Activated T-cell treated with anti-CD3 and anti-CD28 coated beads, Interleukin-2, amount 50 U/mL, for 4 hours (primary cell): Measurements from ENCODE around the gene PCSK6. TPM values are rescaled to one million over a fixed set of nuclear protein-coding genes. Genes with fewer than 3 reads are reported as not detected.
A peak's percentile ranks its signal among the peaks of the same experiment; 100 is the strongest.
"Not testable (repeated sequence)": the region's sequence is repeated elsewhere in the genome, so short reads cannot be mapped to it uniquely, and the experiment has no call there.

Experiments used
- ATAC-seq, 2 donors: fragments of 200-7000 bp; cut with Tn5 transposase; one replicate each; pipeline ENCODE4 v1.10.0; 2021
- DNase-seq: peaks from one replicate; pipeline ENCODE4 v3.0.0-alpha.2; 2020
- H3K27me3 Mint-ChIP-seq: one replicate; pipeline ENCODE4 v1.8.0; 2021; ENCODE audit warnings: low read depth, mixed read lengths
- H3K36me3 Mint-ChIP-seq: one replicate; pipeline ENCODE4 v1.8.0; 2022; ENCODE audit warnings: mixed read lengths; ENCODE audit not compliant: insufficient read depth
- H3K4me1 Mint-ChIP-seq: one replicate; pipeline ENCODE4 v1.8.0; 2021; ENCODE audit warnings: low read depth, mixed read lengths
- H3K4me3 Mint-ChIP-seq: one replicate; pipeline ENCODE4 v1.8.0; 2021; ENCODE audit warnings: mild to moderate bottlenecking, moderate library complexity, mixed read lengths
- H3K9me3 Mint-ChIP-seq: one replicate; pipeline ENCODE4 v1.8.0; 2021; ENCODE audit warnings: mixed read lengths
- total RNA-seq, 3 donors: library from RNA; stranded (reverse); gene quantifications; one replicate each; pipeline ENCODE4 v1.2.1, GENCODE V29; 2021

PCSK6 gene
- total RNA-seq, 3 donors from 2014 or later: 0.53 to 0.83 (median 0.65) TPM

DNA sequence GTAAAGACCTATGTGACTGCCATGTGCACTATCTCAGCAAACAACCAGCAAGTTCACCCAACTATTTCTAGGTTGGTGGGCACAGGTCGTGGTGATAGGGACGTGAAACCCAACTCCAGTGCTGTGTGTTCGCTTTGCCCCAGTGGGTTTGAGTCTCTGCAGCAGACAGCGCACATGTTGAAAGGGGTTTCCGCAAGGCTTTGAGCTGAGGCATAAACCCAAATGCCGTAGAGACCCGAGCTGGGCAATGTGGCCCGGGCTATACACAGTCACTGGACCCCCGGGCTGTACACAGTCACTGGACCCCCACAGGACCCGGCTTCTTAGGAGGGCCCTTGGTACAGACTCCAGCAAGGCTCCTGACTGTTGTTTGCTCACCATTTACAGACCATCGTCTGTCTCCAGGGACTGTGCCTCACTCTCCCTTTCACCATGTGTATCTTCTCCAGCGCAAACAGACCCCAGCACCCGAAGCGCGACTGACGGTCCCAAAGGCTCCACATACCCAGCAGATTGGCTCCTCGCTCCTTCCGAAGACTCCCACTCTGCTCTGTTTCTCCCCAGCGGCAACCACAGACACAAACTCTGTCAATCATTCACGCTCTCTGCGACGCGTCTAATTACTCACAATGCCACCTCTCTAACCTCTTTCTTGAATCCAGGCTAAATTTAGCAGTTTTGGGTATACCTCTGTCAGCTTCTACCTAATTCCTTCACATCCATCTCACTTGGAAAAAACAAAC, 31.2 kb downstream of the PCSK6 start:
- DNase-seq: no peak
- no peak for ATAC-seq
- Mint-ChIP-seq H3K27me3 (peaks cover 20% of the 10 kb centered on the region), H3K4me3 (no peak overlapping the region), H3K36me3 (no peaks in the 10 kb centered on the region), H3K4me1 (peaks cover 16% of the 10 kb centered on the region), H3K9me3 (no peaks in the 10 kb centered on the region)

DNA sequence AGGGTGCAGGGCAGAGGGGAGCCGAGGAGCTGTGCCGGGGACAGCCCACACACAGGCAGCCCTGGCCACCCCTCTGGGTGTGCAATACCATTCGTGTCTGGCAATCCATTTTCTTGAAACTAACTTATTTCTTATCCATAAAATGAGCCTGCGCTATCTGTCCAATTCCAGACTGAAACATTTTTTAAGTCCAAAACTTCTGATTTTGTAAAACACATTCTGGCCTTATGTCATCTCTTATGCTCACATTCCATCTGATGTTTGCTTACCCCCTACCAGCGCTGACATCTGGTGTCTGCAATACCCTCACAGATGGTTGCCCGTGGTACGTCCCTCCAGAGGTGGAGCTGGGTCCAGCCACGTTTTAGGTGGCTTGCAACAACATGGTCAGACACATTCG, 31.8 kb downstream of the PCSK6 start:
- no peak for ATAC-seq
- Mint-ChIP-seq H3K4me1 (peaks cover 16% of the 10 kb centered on the region), H3K4me3 (no peak overlapping the region)

DNA sequence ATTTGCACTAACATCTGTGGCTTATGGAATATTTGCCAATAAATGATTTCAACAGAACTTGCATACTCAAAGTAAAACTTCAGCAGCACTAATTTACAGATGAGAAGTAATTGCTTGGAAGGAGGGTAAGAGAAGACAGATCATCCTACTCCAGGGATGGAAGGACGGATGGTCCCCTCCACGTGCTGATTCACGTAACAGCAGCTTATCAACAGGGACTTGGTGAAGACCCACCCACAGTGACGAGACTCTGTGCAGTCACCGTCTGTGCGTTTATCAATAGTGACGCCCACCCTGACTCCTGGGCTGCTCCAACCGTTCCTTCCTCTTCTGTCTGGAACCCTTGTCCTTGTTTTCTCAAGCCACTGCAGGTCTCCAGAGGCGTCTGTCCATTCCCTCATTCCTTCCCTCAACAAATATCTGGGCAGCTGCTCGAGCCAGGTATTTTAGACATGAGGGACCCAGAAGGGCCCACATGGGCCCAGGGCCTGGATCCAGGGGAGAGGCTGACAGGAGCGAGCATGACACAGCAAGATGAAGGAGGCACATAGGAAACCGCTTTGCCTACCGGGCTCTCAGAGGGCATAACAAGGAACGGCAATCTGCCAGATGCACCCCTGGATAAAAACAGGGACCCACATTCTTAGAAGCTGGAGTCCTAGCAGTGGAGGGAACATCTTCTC, 33.3 kb downstream of the PCSK6 start:
- H3K4me1 Mint-ChIP-seq: peaks cover 12% of the 10 kb centered on the region
- H3K27me3 Mint-ChIP-seq: peaks cover 33% of the 10 kb centered on the region
- no peak overlapping the region for H3K4me3 Mint-ChIP-seq
- ATAC-seq (no peak), DNase-seq (no peak)
- H3K36me3 Mint-ChIP-seq: no peaks in the 10 kb centered on the region
- H3K9me3 Mint-ChIP-seq: no peaks in the 10 kb centered on the region

More for the DNA sequence above, 31.8 kb downstream of the PCSK6 start:
- no peak for DNase-seq
- Mint-ChIP-seq H3K36me3 (no peaks in the 10 kb centered on the region), H3K9me3 (no peaks in the 10 kb centered on the region), H3K27me3 (peaks cover 22% of the 10 kb centered on the region)

- Mint-ChIP-seq H3K4me1 (peaks cover 8% of the 10 kb centered on the region), H3K36me3 (no peaks in the 10 kb centered on the region), H3K27me3 (peaks cover 37% of the 10 kb centered on the region), H3K4me3 (no peak overlapping the region), H3K9me3 (no peaks in the 10 kb centered on the region)
- ATAC-seq: peak in 1 of 2 donors; percentile 55
- no peak for DNase-seq
These were observed 34.0 kb downstream of the PCSK6 start for GRCh38 chr15:101455291-101456025.

DNA sequence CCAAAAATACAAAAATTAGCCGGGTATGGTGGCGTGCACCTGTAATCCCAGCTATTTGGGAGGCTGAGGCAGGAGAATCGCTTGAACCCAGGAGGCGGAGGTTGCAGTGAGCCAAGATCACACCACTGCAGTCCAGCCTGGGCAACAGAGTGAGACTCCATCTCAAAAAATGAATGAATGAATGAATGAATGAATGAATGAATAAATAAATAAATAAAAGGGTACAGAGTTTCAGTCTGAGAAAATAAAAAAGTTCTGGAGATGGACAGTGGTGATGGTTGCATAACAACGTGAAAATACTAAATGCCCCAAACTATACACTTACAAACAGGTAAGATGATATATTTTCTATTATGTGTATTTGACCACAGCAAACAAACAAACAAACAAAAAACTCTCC, 34.7 kb downstream of the PCSK6 start:
- not testable (repeated sequence) for DNase-seq, ATAC-seq, H3K4me3 Mint-ChIP-seq, H3K4me1 Mint-ChIP-seq, H3K36me3 Mint-ChIP-seq, H3K9me3 Mint-ChIP-seq
- H3K27me3 Mint-ChIP-seq: peaks cover 40% of the 10 kb centered on the region

DNA sequence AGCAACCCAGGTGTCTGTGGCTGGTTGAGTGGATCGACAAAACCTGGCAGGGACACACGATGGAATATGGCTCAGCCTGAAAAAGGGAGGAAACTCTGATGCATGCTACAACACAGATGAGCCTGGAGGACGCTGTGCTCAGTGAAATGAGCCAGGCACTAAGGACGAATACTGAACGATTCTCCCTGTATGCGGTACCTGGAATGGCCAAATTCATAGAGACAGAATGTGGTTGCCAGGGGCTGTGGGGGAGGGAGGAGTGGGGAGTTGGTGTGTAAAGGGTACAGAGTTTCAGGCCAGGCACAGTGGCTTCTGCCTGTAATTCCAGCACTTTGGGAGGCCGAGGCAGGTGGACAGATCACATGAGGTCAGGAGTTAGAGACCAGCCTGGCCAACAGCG, 35.1 kb downstream of the PCSK6 start:
- ATAC-seq: no peak
- DNase-seq: no peak
- Mint-ChIP-seq H3K9me3 (no peaks in the 10 kb centered on the region), H3K4me3 (no peak overlapping the region), H3K4me1 (peaks cover 4% of the 10 kb centered on the region), H3K36me3 (no peaks in the 10 kb centered on the region), H3K27me3 (peaks cover 41% of the 10 kb centered on the region)

GRCh38 chr15:101453123-101454120, 36.1 kb downstream of the PCSK6 start:
- H3K4me3 Mint-ChIP-seq: no peak overlapping the region
- H3K27me3 Mint-ChIP-seq: peaks cover 41% of the 10 kb centered on the region
- no peaks in the 10 kb centered on the region for H3K9me3 Mint-ChIP-seq
- H3K36me3 Mint-ChIP-seq: no peaks in the 10 kb centered on the region
- ATAC-seq: no peak
- no peak for DNase-seq
- peaks cover 4% of the 10 kb centered on the region for H3K4me1 Mint-ChIP-seq

DNA sequence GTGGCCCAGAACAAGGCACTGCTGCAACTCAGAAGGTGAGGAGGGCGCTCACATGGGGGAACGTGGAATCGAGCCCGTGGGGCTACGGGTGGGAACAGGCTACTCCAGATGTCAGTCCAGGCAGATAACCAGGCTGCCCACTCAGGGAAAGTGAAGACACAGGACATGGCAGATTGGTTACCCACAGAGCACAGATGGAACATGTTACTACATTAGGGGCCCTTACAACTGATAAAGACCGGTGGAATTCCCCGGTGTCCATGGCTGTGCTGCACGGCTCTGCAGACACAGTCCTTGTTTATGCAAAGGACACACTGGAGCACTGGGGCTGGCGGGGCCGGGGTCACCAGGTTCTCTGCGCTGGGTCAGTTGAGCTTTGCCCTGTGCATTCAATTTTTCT, 36.9 kb downstream of the PCSK6 start:
- no peaks in the 10 kb centered on the region for H3K9me3 Mint-ChIP-seq
- H3K4me3 Mint-ChIP-seq: no peak overlapping the region
- ATAC-seq: no peak
- no peak for DNase-seq
- H3K36me3 Mint-ChIP-seq: no peaks in the 10 kb centered on the region
- H3K4me1 Mint-ChIP-seq: peaks cover 4% of the 10 kb centered on the region
- H3K27me3 Mint-ChIP-seq: peaks cover 44% of the 10 kb centered on the region

- no peaks in the 10 kb centered on the region for H3K36me3 Mint-ChIP-seq
- H3K27me3 Mint-ChIP-seq: peaks cover 48% of the 10 kb centered on the region
- ATAC-seq (no peak), DNase-seq (no peak)
- H3K4me3 Mint-ChIP-seq: no peak overlapping the region
- H3K9me3 Mint-ChIP-seq: no peaks in the 10 kb centered on the region
- peaks cover 4% of the 10 kb centered on the region for H3K4me1 Mint-ChIP-seq
These were observed 37.7 kb downstream of the PCSK6 start for GRCh38 chr15:101451846-101452245.

DNA sequence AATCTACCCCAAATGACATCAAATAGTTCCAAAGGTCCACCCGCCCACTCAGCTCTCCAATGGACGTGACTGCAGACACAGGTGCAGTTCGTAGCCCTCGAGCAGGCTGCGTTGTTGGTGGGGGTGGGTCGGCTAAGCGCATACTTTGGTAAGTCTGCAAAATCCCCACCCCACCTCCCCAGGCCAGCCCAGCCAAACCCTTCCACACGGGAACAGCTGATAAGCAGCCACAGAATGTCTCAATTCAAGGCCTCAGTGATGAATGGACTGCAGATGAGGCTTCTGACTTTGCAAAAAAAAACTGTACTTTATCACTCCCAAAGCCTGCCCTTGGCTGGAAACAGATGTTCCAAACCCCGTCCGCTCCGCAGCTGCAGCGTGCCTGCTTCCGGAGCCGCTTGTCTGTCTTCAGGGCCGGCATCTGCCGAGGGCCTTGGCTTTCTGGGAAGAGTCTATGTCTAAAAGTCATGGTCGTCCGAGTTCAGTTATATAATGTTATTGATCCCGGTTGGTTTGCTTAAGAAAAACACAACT, 38.2 kb downstream of the PCSK6 start:
- no peaks in the 10 kb centered on the region for H3K36me3 Mint-ChIP-seq
- ATAC-seq (no peak), DNase-seq (no peak)
- no peak overlapping the region for H3K4me3 Mint-ChIP-seq
- no peaks in the 10 kb centered on the region for H3K9me3 Mint-ChIP-seq
- peaks cover 48% of the 10 kb centered on the region for H3K27me3 Mint-ChIP-seq
- H3K4me1 Mint-ChIP-seq: peaks cover 4% of the 10 kb centered on the region

DNA sequence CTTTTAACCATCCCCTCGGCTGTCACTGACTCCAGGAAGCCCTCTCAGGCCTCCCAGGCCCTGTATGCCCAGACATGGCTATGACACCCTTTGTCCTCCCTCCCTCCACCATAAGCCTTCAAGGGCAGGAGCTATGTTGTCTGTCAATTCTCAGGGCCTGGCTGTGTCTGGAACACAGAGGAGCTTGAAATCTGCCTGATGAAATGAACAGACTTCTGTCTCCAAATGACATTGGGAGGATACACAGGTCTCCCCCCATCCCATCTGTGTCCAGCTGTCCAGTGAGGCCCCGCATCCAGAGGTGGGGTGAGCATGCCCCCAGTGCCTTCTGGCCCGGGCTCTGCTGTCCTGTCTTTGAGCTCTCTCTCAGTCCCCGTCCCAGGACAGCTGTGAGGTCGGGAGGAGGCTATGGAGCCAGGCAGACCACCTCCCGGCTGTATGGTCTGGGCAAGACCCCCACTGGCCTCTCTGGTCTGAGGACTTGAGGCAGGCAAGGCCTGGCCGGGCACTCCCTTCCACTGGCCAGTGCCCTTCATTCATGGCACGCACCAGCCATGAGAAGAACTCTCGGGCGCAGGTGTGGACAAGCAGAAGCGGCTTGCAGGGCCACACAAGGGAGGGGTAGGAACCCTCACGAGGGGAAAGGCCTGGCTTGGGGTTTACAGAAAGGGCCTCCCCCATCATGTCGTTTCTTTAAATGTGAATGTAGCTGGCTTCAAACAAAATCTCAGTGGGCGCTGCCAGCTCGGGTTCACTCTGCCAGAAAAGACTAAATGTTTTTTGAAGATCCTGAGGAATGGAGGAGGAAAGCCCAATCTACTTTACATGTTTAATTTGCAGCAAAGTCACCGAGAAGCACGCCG, 38.9 kb downstream of the PCSK6 start:
- DNase-seq (no peak), ATAC-seq (no peak)
- peaks cover 4% of the 10 kb centered on the region for H3K4me1 Mint-ChIP-seq
- H3K9me3 Mint-ChIP-seq: no peaks in the 10 kb centered on the region
- no peaks in the 10 kb centered on the region for H3K36me3 Mint-ChIP-seq
- no peak overlapping the region for H3K4me3 Mint-ChIP-seq
- H3K27me3 Mint-ChIP-seq: peaks cover 46% of the 10 kb centered on the region

DNA sequence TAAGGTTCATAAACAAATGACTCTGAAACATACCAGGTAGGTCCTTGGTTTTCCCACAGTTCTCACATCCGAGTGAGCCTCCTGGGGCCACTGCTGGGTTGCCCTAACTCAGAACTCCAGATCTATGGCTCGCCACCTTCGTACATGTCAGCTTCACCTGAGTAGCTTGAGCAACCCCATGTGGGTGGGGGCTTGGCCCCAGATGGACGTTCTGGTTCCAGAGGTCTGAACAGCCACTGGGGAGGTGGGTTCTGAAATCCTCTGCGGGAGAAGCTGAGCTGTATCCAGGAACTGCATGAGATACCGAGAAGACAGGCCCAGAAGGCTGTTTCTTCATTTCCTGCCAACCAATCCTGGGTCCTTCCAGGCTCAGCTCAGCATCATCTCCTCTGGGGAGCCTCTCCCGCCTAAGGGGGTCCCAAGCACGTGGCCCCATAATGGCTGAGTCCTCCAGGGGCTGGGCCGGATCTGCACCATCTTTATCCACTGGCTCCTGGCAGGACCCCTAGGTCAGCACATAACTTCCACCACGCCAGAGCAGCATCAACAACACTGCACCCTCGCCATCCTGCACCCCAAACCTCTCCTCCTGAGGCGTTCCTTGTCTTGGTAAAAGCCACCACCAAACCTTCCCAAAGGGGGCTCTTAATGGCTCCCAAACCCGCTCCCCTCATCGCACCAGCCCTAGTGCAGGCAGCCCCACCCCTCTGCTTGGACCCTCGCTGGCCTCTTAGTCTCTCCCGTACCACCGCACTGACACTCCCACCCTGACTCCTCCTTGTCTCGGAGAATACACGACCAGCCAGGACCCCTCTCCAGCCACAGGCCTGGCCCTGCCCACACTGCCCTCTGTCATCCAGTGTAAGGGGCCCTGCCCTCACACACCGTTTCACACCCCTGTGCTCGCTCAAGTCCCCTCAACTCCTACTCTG, 39.8 kb downstream of the PCSK6 start:
- DNase-seq (no peak), ATAC-seq (no peak)
- Mint-ChIP-seq H3K4me1 (peaks cover 4% of the 10 kb centered on the region), H3K9me3 (no peaks in the 10 kb centered on the region), H3K4me3 (no peak overlapping the region), H3K27me3 (peaks cover 43% of the 10 kb centered on the region), H3K36me3 (no peaks in the 10 kb centered on the region)
